Amniotic epithelial cell (primary cell): ENCODE results near the gene METRNL.

Experiments used
- DNase-seq: peaks from one replicate; pipeline ENCODE4 v3.0.0-alpha.2; 2010; ENCODE audit warnings: low read depth

Gene METRNL

GRCh38 chr17:83067718-83068261 lies 11.6 kb upstream of the METRNL start:
- no peak for DNase-seq

GRCh38 chr17:83068641-83069570 lies 10.5 kb upstream of the METRNL start:
- no peak for DNase-seq

- DNase-seq, result no peak
Measured at GRCh38 chr17:83069571-83069906, 9.9 kb upstream of the METRNL start.

GRCh38 chr17:83069931-83070742 lies 9.3 kb upstream of the METRNL start:
- DNase-seq, result no peak

GRCh38 chr17:83070800-83071341 lies 8.5 kb upstream of the METRNL start:
- DNase-seq, result no peak

GRCh38 chr17:83071365-83071764 lies 8.0 kb upstream of the METRNL start:
- no peak for DNase-seq

GRCh38 chr17:83071966-83072562 lies 7.3 kb upstream of the METRNL start:
- DNase-seq, result no peak

GRCh38 chr17:83072600-83073358 lies 6.6 kb upstream of the METRNL start:
- DNase-seq, result no peak

- peak; percentile 48 for DNase-seq
Measured at GRCh38 chr17:83073389-83074063, 5.9 kb upstream of the METRNL start.

GRCh38 chr17:83074486-83075223 lies 4.8 kb upstream of the METRNL start:
- DNase-seq, result no peak

GRCh38 chr17:83075270-83075880 lies 4.0 kb upstream of the METRNL start:
- no peak for DNase-seq

GRCh38 chr17:83076938-83077337 lies 2.5 kb upstream of the METRNL start:
- DNase-seq, result no peak

GRCh38 chr17:83077411-83077810 lies 2.0 kb upstream of the METRNL start:
- no peak for DNase-seq

GRCh38 chr17:83077939-83078338 lies 1.5 kb upstream of the METRNL start:
- no peak for DNase-seq

GRCh38 chr17:83078378-83079351 lies 744 bp upstream of the METRNL start:
- no peak for DNase-seq

- DNase-seq, result no peak
Measured at GRCh38 chr17:83079766-83080578, 563 bp downstream of the METRNL start.

GRCh38 chr17:83080579-83080857 lies 1.1 kb downstream of the METRNL start:
- DNase-seq, result no peak
